ENCODE data around the gene TAF12. TPM values are rescaled to one million over a fixed set of nuclear protein-coding genes. Genes with fewer than 3 reads are reported as not detected.
A peak's percentile ranks its signal among the peaks of the same experiment; 100 is the strongest.
"Not testable (repeated sequence)": the region's sequence is repeated elsewhere in the genome, so short reads cannot be mapped to it uniquely, and the experiment has no call there.

The TAF12 gene
- total and polyA plus RNA-seq, 8 donors = 7.5 to 13.2 (median 10.7) TPM

- no peak for TF ChIP-seq CTCF (IDR thresholded peaks at IDR 0.05)
- Histone ChIP-seq H3K4me3 (peak within 1 kb of the TSS in 3 of 4 donors; percentile 10 to 38 (median 34)), H3K4me1 (peaks cover 0 to 21% (median 0%) of the 10 kb centered on the region in 3 donors), H3K9me3 (no peaks in the 10 kb centered on the region), H3K36me3 (no peaks in the 10 kb centered on the region), H3K27ac (peak within 1 kb of the TSS; percentile 85 to 95 (median 92)), H3K27me3 (no peaks in the 10 kb centered on the region)
- 1% methylated on average over 28 of the region's 28 CpGs for WGBS, 2 donors
- intact Hi-C loops (cut with DNase I) = no loop called here
- DNase-seq (peak; percentile 83 to 87 (median 86)), FAIRE-seq (peak; percentile 54), ATAC-seq (peak; percentile 82 to 88 (median 86))
Measured at GRCh38 chr1:28648474-28649198, 5.8 kb upstream of the TAF12 start, which contains the start of gene RNU11. RNU11 (plus strand) TSS chr1:28648600.

GRCh38 chr1:28648008-28648473 lies 5.2 kb upstream of the TAF12 start:
- peak; percentile 85 to 95 (median 92) for DNase-seq
- peak overlapping the region in 3 of 4 donors; percentile 3 to 38 (median 34) for H3K4me3 ChIP-seq
- WGBS, 2 donors = 0 to 1% methylated on average over 18 of the region's 18 CpGs
- no peaks in the 10 kb centered on the region for H3K36me3 ChIP-seq
- H3K9me3 ChIP-seq = no peaks in the 10 kb centered on the region
- intact Hi-C loops (cut with DNase I) = no loop called here
- no peaks in the 10 kb centered on the region for H3K27me3 ChIP-seq
- no peak for FAIRE-seq
- peak overlapping the region; percentile 85 to 95 (median 92) for H3K27ac ChIP-seq
- TF ChIP-seq CTCF (IDR thresholded peaks at IDR 0.05) = no peak
- H3K4me1 ChIP-seq = peaks cover 0 to 21% (median 0%) of the 10 kb centered on the region in 3 donors
- peak; percentile 90 to 94 (median 92) for ATAC-seq

GRCh38 chr1:28646040-28646439 lies 3.2 kb upstream of the TAF12 start:
- WGBS, 2 donors = 76 to 85% methylated on average over 1 of the region's 1 CpG
- DNase-seq (no peak), FAIRE-seq (no peak), ATAC-seq (no peak)
- Histone ChIP-seq H3K4me3 (no peak overlapping the region), H3K27me3 (no peaks in the 10 kb centered on the region), H3K9me3 (no peaks in the 10 kb centered on the region), H3K27ac (no peak overlapping the region), H3K36me3 (no peaks in the 10 kb centered on the region), H3K4me1 (peaks cover 3 to 31% (median 5%) of the 10 kb centered on the region in 3 donors)
- TF ChIP-seq CTCF (IDR thresholded peaks at IDR 0.05) = no peak
- intact Hi-C loops (cut with DNase I) = no loop called here

- intact Hi-C loops (cut with DNase I); H3K27me3 ChIP-seq; H3K4me3 ChIP-seq; ATAC-seq; H3K36me3 ChIP-seq; H3K9me3 ChIP-seq; H3K27ac ChIP-seq; FAIRE-seq: not testable (repeated sequence)
- DNase-seq = peak in 1 of 6 donors; percentile 35
- H3K4me1 ChIP-seq = peaks cover 3 to 36% (median 5%) of the 10 kb centered on the region in 3 donors
- WGBS, 2 donors = 95 to 98% methylated on average over 11 of the region's 11 CpGs
Measured at GRCh38 chr1:28645406-28645805, 2.5 kb upstream of the TAF12 start.

- FAIRE-seq (no peak), ATAC-seq (no peak), DNase-seq (peak in 1 of 6 donors; percentile 3)
- TF ChIP-seq CTCF (IDR thresholded peaks at IDR 0.05) = no peak
- Histone ChIP-seq H3K4me3 (peak overlapping the region in 2 of 4 donors; percentile 54 to 67), H3K36me3 (no peaks in the 10 kb centered on the region), H3K27me3 (no peaks in the 10 kb centered on the region), H3K27ac (peak overlapping the region in 3 of 4 donors; percentile 86 to 92 (median 87)), H3K9me3 (no peaks in the 10 kb centered on the region), H3K4me1 (peaks cover 3 to 36% (median 5%) of the 10 kb centered on the region in 3 donors)
- intact Hi-C loops (cut with DNase I) = no loop called here
- 84 to 89% methylated on average over 3 of the region's 3 CpGs for WGBS, 2 donors
Measured at GRCh38 chr1:28644494-28644893, 1.6 kb upstream of the TAF12 start.

All from pancreas (tissue), 10 donors.